ENCODE measurements around the gene LCP2.

- TF ChIP-seq POLR2A (IDR thresholded peaks at IDR 0.05): no peak
- TF ChIP-seq, protein P1, sequence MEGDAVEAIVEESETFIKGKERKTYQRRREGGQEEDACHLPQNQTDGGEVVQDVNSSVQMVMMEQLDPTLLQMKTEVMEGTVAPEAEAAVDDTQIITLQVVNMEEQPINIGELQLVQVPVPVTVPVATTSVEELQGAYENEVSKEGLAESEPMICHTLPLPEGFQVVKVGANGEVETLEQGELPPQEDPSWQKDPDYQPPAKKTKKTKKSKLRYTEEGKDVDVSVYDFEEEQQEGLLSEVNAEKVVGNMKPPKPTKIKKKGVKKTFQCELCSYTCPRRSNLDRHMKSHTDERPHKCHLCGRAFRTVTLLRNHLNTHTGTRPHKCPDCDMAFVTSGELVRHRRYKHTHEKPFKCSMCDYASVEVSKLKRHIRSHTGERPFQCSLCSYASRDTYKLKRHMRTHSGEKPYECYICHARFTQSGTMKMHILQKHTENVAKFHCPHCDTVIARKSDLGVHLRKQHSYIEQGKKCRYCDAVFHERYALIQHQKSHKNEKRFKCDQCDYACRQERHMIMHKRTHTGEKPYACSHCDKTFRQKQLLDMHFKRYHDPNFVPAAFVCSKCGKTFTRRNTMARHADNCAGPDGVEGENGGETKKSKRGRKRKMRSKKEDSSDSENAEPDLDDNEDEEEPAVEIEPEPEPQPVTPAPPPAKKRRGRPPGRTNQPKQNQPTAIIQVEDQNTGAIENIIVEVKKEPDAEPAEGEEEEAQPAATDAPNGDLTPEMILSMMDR (IDR thresholded peaks at IDR 0.05 in 4 of 5, conservative IDR thresholded peaks at IDR 0.05 in 1 of 5): no peak
These were observed 76.2 kb downstream of the LCP2 start for GRCh38 chr5:170221327-170221741.

All from gastrocnemius medialis (tissue), 4 donors.